Posterior vena cava (tissue), 2 donors: ENCODE results near the gene AEBP1. TPM values are rescaled to one million over a fixed set of nuclear protein-coding genes. Genes with fewer than 3 reads are reported as not detected.
"Not testable (repeated sequence)": the region's sequence is repeated elsewhere in the genome, so short reads cannot be mapped to it uniquely, and the experiment has no call there.

Source experiments
- DNase-seq: peaks from one replicate; pipeline ENCODE4 v3.0.0-alpha.2; 2020; ENCODE audit warnings: low spot score
- intact Hi-C, 2 donors: fragments of 100-400 bp; cut with DNase I; formaldehyde crosslinking; loops; one replicate each; pipeline versions ENCODE4 v1.14.1 to v1.14.2; 2022 to 2023
- total RNA-seq, 2 donors: library from RNA; stranded (reverse); fragmentation: NEBNext Ultra II Directional; extraction: Animal tissue kit (Norgen Biotek cat#: 25700); gene quantifications; one replicate each; pipeline ENCODE4 v1.2.1, GENCODE V29; 2021
- donor health status: DM: yes; HTN: yes; CAD: no.
- donor health status: DM: yes; HTN: yes; CAD: no.

Gene AEBP1
- total RNA-seq, 2 donors from 2014 or later = 783 to 919 TPM

GRCh38 chr7:44112231-44112996 is 8.3 kb downstream of the AEBP1 start:
- DNase-seq = peak; percentile 86
- intact Hi-C loops = loop anchor here (5.0 kb wide), 1 partner anchor 35 kb away; no protein-coding TSS in a partner anchor

- no peak for DNase-seq
- intact Hi-C loops = loop anchor here (5.0 kb wide), 1 partner anchor 36 kb away; no protein-coding TSS in a partner anchor
These were observed 9.0 kb downstream of the AEBP1 start for GRCh38 chr7:44112997-44113763.

- no peak for DNase-seq
- intact Hi-C loops = loop anchor here (5.0 kb wide), 1 partner anchor 37 kb away; no protein-coding TSS in a partner anchor
These were observed 9.7 kb downstream of the AEBP1 start for GRCh38 chr7:44113764-44114354.

GRCh38 chr7:44114586-44115310 is 10.6 kb downstream of the AEBP1 start:
- DNase-seq = no peak
- intact Hi-C loops = loop anchor here (5.0 kb wide), 1 partner anchor 37 kb away; no protein-coding TSS in a partner anchor

GRCh38 chr7:44116087-44116788 is 12.1 kb downstream of the AEBP1 start:
- DNase-seq = no peak
- intact Hi-C loops = no loop called here

- intact Hi-C loops = no loop called here
- no peak for DNase-seq
These were observed 12.9 kb downstream of the AEBP1 start for GRCh38 chr7:44116789-44117666.

GRCh38 chr7:44117801-44118429 is 13.8 kb downstream of the AEBP1 start:
- no peak for DNase-seq
- intact Hi-C loops = no loop called here

- intact Hi-C loops = no loop called here
- DNase-seq = no peak
These were observed 15.8 kb downstream of the AEBP1 start for GRCh38 chr7:44119829-44120380.

- intact Hi-C loops = no loop called here
- no peak for DNase-seq
These were observed 16.2 kb downstream of the AEBP1 start for GRCh38 chr7:44120395-44120794.

GRCh38 chr7:44121761-44122420 is 17.7 kb downstream of the AEBP1 start:
- intact Hi-C loops = no loop called here
- DNase-seq = no peak

GRCh38 chr7:44122529-44122928 is 18.4 kb downstream of the AEBP1 start:
- DNase-seq = no peak
- intact Hi-C loops = no loop called here

GRCh38 chr7:44123190-44124003 is 19.3 kb downstream of the AEBP1 start, which contains the start of gene POLD2:
POLD2 (minus strand) TSS chr7:44123548; CDS start chr7:44122053, 1,495 bp downstream.
- DNase-seq = peak; percentile 99
- intact Hi-C loops = no loop called here

- intact Hi-C loops = loop anchor here in 1 of 2 donors (5.0 kb wide), 1 partner anchor 58 kb away; the partner anchor contains the start of gene PGAM2
- no peak for DNase-seq
These were observed 20.7 kb downstream of the AEBP1 start for GRCh38 chr7:44124822-44125202.

- intact Hi-C loops = loop anchor here in 1 of 2 donors (5.0 kb wide), 1 partner anchor 59 kb away; the partner anchor contains the start of gene PGAM2
These were observed 22.4 kb downstream of the AEBP1 start for GRCh38 chr7:44126574-44126973.

GRCh38 chr7:44127161-44127560 is 23.0 kb downstream of the AEBP1 start:
- no peak for DNase-seq
- intact Hi-C loops = loop anchor here in 1 of 2 donors (5.0 kb wide), 1 partner anchor 60 kb away; the partner anchor contains the start of gene PGAM2

More at GRCh38 chr7:44126574-44126973, 22.4 kb downstream of the AEBP1 start:
- not testable (repeated sequence) for DNase-seq
